Sigmoid colon (tissue), 7 donors: ENCODE data around the gene S100A5. TPM values are rescaled to one million over a fixed set of nuclear protein-coding genes. Genes with fewer than 3 reads are reported as not detected.

Source experiments
- DNase-seq: peaks from one replicate; pipeline ENCODE4 v3.0.0-alpha.2; 2019
- H3K27ac ChIP-seq, 4 donors: fragments of 200-600 bp; sonication (generic); one replicate each; pipeline ENCODE4 v1.5.1; 2016 to 2019; ENCODE audit warnings: mild to moderate bottlenecking in 1 of 4
- H3K27me3 ChIP-seq, 3 donors: fragments of 200-600 bp; sonication (generic); one replicate each; pipeline ENCODE4 v1.5.1; 2019; ENCODE audit warnings: mild to moderate bottlenecking in 1 of 3
- H3K36me3 ChIP-seq, 4 donors: fragments of 200-600 bp; sonication (generic); one replicate each; pipeline ENCODE4 v1.5.1; 2016 to 2019
- H3K4me1 ChIP-seq, 4 donors: fragments of 200-600 bp; sonication (generic); one replicate each; pipeline ENCODE4 v1.5.1; 2017 to 2019
- H3K4me3 ChIP-seq, 4 donors: fragments of 200-600 bp; sonication (generic); one replicate each; pipeline ENCODE4 v1.5.1; 2017 to 2019; ENCODE audit warnings: mild to moderate bottlenecking in 2 of 4, moderate library complexity in 1 of 4
- H3K9me3 ChIP-seq, 4 donors: fragments of 200-600 bp in 3 of 4; sonication (generic) in 3 of 4; one replicate each; pipeline versions ENCODE4 v1.5.1 to v1.6.1; 2013 to 2019
- EP300 ChIP-seq, 4 donors: sonication (generic); formaldehyde crosslinking; IDR thresholded peaks; one replicate each; pipeline ENCODE4 v1.6.1; 2017; ENCODE audit warnings: antibody characterized with exemption in 4 of 4
- POLR2A ChIP-seq, 2 donors: fragments of 450-650 bp; IDR thresholded peaks; one replicate each; pipeline ENCODE4 v1.6.1; 2016; ENCODE audit warnings: antibody characterized with exemption in 2 of 2, mild to moderate bottlenecking in 2 of 2, moderate library complexity in 2 of 2
- POLR2AphosphoS5 ChIP-seq, 4 donors: sonication (generic); formaldehyde crosslinking; IDR thresholded peaks; one replicate each; pipeline ENCODE4 v1.6.1; 2017; ENCODE audit warnings: antibody characterized with exemption in 4 of 4
- WGBS, 2 donors: extraction: QIAGEN DNeasy Blood & Tissue Kit; methylation state at CpG; one replicate each; pipeline ENCODE4 v1.1.7; 2013; 5-methylcytosine and 5-hydroxymethylcytosine counted together
- intact Hi-C: fragments of 100-400 bp; cut with DNase I; formaldehyde crosslinking; loops from one replicate; pipeline ENCODE4 v1.15.1; 2023
- polyA plus RNA-seq, 3 donors: library from polyadenylated mRNA; stranded (reverse); fragments of 200-250 nt; gene quantifications; one replicate each; pipeline ENCODE4 v1.2.3, GENCODE V29; 2013
- total RNA-seq, 4 donors: library from RNA; depleted of rRNA; stranded (reverse); fragments of >200 nt; gene quantifications; one replicate each; pipeline ENCODE4 v1.1.0, GENCODE V29; 2016
- TF ChIP-seq, protein P1 (sequence below), 4 experiments: fragments of 450-650 bp in 3 of 4; fragments of 200-600 bp in 1 of 4; IDR thresholded peaks; one replicate each; pipeline ENCODE4 v1.5.1; 2016 to 2019; ENCODE audit warnings: antibody characterized with exemption in 4 of 4, mild to moderate bottlenecking in 3 of 4, moderate library complexity in 2 of 4
- donor health status: healthy with polysubstance abuse.
- donor health status: Bipolar disorder and iron deficiency.
- donor health status: healthy.

S100A5 gene
- total and polyA plus RNA-seq, 7 donors: not detected

DNA sequence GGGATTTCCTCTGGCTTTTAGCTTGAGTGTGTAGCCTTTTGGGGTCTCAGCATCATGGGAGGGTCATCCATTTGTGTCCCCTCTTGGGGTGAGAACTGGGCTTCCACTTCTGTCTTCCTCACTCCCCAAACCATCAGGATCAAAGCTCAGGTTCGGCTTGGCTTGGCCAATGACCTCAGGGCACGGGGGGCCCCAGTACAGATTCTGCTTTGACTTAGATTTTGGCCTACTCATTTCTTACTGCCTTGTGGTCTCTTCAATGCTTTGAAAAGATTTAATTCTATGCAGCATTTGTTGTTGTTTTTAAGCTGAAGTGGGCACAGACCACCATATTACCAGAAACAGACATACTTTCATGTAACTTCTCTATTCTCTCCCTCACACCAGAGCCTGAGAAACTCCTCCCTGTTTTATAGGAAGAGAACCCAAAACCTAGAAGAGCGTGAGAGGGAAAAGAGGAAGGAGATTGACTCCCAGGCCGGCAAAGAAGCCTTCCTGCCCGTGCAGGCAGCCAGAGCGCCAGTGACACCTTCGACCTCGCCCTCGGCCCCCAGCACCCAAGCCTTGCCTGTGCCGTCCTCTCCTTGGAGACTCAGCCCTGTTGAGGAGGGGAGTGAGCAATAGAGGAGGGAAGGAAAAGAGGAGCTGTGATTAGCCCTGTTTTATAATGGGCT lies 10.2 kb upstream of the S100A5 start:
- H3K36me3 ChIP-seq: no peaks in the 10 kb centered on the region
- DNase-seq: no peak
- TF ChIP-seq EP300 (IDR thresholded peaks at IDR 0.05) (no peak), POLR2AphosphoS5 (IDR thresholded peaks at IDR 0.05) (no peak)
- TF ChIP-seq, protein P1, sequence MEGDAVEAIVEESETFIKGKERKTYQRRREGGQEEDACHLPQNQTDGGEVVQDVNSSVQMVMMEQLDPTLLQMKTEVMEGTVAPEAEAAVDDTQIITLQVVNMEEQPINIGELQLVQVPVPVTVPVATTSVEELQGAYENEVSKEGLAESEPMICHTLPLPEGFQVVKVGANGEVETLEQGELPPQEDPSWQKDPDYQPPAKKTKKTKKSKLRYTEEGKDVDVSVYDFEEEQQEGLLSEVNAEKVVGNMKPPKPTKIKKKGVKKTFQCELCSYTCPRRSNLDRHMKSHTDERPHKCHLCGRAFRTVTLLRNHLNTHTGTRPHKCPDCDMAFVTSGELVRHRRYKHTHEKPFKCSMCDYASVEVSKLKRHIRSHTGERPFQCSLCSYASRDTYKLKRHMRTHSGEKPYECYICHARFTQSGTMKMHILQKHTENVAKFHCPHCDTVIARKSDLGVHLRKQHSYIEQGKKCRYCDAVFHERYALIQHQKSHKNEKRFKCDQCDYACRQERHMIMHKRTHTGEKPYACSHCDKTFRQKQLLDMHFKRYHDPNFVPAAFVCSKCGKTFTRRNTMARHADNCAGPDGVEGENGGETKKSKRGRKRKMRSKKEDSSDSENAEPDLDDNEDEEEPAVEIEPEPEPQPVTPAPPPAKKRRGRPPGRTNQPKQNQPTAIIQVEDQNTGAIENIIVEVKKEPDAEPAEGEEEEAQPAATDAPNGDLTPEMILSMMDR (IDR thresholded peaks at IDR 0.05): no peak
- H3K4me3 ChIP-seq: no peak overlapping the region
- intact Hi-C loops: loop anchor here (2.0 kb wide), 1 partner anchor 14 kb away; the partner anchor contains the start of gene S100A2
- H3K27ac ChIP-seq: peak overlapping the region in 2 of 4 donors; percentile 90
- peaks cover 0 to 60% (median 55%) of the 10 kb centered on the region in 4 donors for H3K4me1 ChIP-seq
- 66% methylated on average over 10 of the region's 10 CpGs for WGBS, 2 donors
- H3K9me3 ChIP-seq: no peaks in the 10 kb centered on the region
- no peaks in the 10 kb centered on the region for H3K27me3 ChIP-seq

- DNase-seq: no peak
- H3K9me3 ChIP-seq: no peaks in the 10 kb centered on the region
- H3K36me3 ChIP-seq: no peaks in the 10 kb centered on the region
- TF ChIP-seq, protein P1 (IDR thresholded peaks at IDR 0.05): no peak
- TF ChIP-seq EP300 (IDR thresholded peaks at IDR 0.05): no peak
- TF ChIP-seq POLR2AphosphoS5 (IDR thresholded peaks at IDR 0.05): no peak
- TF ChIP-seq POLR2A (IDR thresholded peaks at IDR 0.05): no peak
- WGBS, 2 donors: 92 to 94% methylated on average over 4 of the region's 4 CpGs
- H3K4me1 ChIP-seq: peaks cover 0 to 66% (median 61%) of the 10 kb centered on the region in 4 donors
- H3K27ac ChIP-seq: peak overlapping the region in 2 of 4 donors; percentile 90
- intact Hi-C loops: loop anchor here (2.0 kb wide), 1 partner anchor 14 kb away; the partner anchor contains the start of gene S100A2
- no peak overlapping the region for H3K4me3 ChIP-seq
- H3K27me3 ChIP-seq: no peaks in the 10 kb centered on the region
Measured at GRCh38 chr1:153550398-153550758, 9.6 kb upstream of the S100A5 start.

DNA sequence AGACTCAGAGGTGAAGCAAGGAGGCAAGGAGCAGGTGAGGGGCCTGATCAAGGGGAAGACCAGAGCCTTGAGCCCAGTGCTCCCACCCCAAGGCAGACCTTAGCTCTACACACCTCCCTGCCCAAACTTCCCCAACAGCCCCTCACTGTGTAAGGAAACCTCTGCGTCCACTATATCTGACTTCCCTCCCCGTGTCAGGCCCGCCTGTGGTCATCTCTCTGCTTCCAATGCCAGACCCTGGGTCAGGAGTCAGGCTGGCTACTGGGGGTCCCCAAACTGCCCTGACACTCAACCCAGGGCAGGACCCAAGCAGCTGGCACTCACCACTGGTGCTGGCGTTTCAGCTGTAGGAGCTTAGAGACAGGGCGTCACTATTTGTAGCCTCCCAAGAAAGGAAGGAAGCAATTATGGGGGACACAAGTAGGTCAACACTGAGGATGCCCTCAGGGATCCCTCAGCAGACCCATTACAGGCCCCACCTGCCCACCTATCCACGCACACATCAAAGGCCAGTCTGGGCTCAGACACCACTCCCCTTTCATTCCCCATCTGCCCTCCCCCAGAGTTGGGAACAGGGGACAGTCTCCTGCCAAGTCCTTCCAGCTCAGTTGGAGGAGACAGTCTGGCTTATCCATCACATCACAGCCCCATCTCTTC lies 9.1 kb upstream of the S100A5 start:
- DNase-seq: no peak
- Histone ChIP-seq H3K36me3 (no peaks in the 10 kb centered on the region), H3K27me3 (no peaks in the 10 kb centered on the region), H3K4me1 (peaks cover 0 to 71% (median 66%) of the 10 kb centered on the region in 4 donors), H3K9me3 (no peaks in the 10 kb centered on the region), H3K27ac (peak overlapping the region; percentile 58 to 90 (median 89)), H3K4me3 (no peak overlapping the region)
- TF ChIP-seq POLR2AphosphoS5 (IDR thresholded peaks at IDR 0.05): no peak
- TF ChIP-seq POLR2A (IDR thresholded peaks at IDR 0.05): no peak
- TF ChIP-seq, protein P1 (IDR thresholded peaks at IDR 0.05): no peak
- no peak for TF ChIP-seq EP300 (IDR thresholded peaks at IDR 0.05)
- WGBS, 2 donors: 87 to 92% methylated on average over 6 of the region's 6 CpGs
- intact Hi-C loops: loop anchor here (2.0 kb wide), 1 partner anchor 15 kb away; the partner anchor contains the start of gene S100A2

DNA sequence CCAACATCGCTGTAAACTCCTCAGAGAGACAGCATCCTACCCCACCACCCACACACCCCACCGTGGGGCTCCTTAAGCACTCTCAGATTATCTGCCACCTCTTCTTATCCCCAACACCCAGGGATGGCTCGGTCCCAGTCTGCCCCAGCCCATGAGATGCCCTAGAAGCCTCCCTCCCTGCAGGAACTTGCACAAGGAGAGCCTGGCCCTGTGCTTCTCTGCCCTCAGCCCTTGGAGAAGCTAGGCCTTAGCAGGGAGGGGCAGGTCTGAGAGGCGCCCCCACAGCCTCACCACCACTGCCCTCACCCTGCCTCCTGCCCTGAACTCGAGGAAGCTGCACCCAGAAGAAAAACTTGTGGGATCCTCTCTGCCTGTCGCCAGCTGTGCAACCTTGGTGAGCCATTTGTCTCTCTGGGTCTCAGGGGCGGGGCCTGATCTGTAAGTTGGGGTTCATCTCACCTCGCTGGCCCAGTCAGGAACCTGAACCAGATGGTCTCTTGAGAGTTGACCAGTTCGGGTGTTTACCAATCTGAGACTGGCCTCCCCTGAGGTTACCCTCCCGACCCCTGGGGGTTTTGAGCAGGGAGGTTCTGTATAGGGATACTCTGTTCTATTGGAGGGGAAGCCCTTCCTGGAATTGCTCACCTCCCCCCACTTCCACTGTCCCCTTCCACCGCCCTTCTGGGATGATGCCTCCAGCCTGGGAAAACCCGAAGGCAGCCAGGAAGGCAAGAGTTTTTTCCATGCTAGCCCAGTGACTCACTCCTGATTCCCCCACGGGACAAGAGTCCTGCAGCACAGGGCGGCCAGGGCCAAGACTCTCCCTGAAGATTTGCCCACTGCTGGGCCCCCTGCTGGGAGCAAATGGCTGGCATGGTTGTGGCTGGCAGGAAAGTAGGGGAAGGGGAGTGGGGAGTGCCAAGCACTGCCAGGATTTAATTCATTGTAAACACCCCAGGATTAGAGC lies 8.3 kb upstream of the S100A5 start, which contains the start of gene S100A3:
TSS of gene S100A3 (minus strand) at position 537 of the 967 bp plus-strand sequence. CDS start 773 bp downstream, outside the sequence.
- H3K27ac ChIP-seq: peak within 1 kb of the TSS; percentile 58 to 90 (median 89)
- 73 to 77% methylated on average over 14 of the region's 14 CpGs for whole genome bisulfite sequencing, 2 donors
- DNase-seq: peak; percentile 92

More for the DNA sequence above, 8.3 kb upstream of the S100A5 start, which contains the start of gene S100A3:
- TF ChIP-seq POLR2AphosphoS5 (IDR thresholded peaks at IDR 0.05) (peak; percentile 5 to 84 (median 49)), POLR2A (IDR thresholded peaks at IDR 0.05) (no peak), EP300 (IDR thresholded peaks at IDR 0.05) (peak in 1 of 4 donors; percentile 88)
- TF ChIP-seq, protein P1 (IDR thresholded peaks at IDR 0.05): no peak
- H3K4me3 ChIP-seq: no peak within 1 kb of the TSS
- intact Hi-C loops: no loop called here
- H3K36me3 ChIP-seq: no peaks in the 10 kb centered on the region
- H3K4me1 ChIP-seq: peaks cover 0 to 74% (median 69%) of the 10 kb centered on the region in 4 donors
- H3K27me3 ChIP-seq: no peaks in the 10 kb centered on the region
- H3K9me3 ChIP-seq: no peaks in the 10 kb centered on the region
